HG02885 (cell line): ENCODE data around the gene STARD5.
A peak's percentile ranks its signal among the peaks of the same experiment; 100 is the strongest.

ENCODE experiments used
- ATAC-seq: cut with Tn5 transposase; IDR thresholded peaks from one replicate; pipeline ENCODE4 v1.9.1; 2021; ENCODE audit warnings: mild to moderate bottlenecking; ENCODE audit not compliant: unreplicated experiment, poor library complexity

The STARD5 gene

GRCh38 chr15:81279621-81280485 is 44.1 kb downstream of the STARD5 start:
- ATAC-seq, result no peak

- ATAC-seq, result no peak
Measured at GRCh38 chr15:81278306-81279029, 45.5 kb downstream of the STARD5 start.

DNA sequence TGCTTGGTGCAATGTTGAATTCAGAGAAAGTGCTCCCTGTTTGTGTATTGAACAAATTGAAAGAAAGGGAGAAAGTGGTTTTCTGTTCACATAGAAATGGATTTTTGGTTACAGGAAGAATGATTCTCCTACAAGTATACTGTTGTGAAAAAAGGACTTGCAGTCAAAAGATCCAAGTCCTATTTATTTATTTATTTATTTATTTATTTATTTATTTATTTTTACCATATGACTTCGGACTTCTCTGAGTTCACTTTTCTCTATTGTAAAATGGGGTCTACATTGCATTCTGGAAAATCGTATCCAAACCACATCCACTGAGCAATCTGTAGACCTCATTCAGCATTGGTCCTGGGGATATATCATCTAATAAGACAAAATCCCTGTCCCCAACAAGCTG is 46.1 kb downstream of the STARD5 start:
- no peak for ATAC-seq

GRCh38 chr15:81276967-81277366 is 47.0 kb downstream of the STARD5 start:
- ATAC-seq, result no peak

GRCh38 chr15:81275711-81276392 is 48.1 kb downstream of the STARD5 start:
- no peak for ATAC-seq

GRCh38 chr15:81274931-81275707 is 48.8 kb downstream of the STARD5 start:
- peak; percentile 86 for ATAC-seq

- no peak for ATAC-seq
Measured at GRCh38 chr15:81274255-81274654, 49.7 kb downstream of the STARD5 start.

- no peak for ATAC-seq
Measured at GRCh38 chr15:81273855-81274254, 50.1 kb downstream of the STARD5 start.

- no peak for ATAC-seq
Measured at GRCh38 chr15:81273200-81273599, 50.7 kb downstream of the STARD5 start.

DNA sequence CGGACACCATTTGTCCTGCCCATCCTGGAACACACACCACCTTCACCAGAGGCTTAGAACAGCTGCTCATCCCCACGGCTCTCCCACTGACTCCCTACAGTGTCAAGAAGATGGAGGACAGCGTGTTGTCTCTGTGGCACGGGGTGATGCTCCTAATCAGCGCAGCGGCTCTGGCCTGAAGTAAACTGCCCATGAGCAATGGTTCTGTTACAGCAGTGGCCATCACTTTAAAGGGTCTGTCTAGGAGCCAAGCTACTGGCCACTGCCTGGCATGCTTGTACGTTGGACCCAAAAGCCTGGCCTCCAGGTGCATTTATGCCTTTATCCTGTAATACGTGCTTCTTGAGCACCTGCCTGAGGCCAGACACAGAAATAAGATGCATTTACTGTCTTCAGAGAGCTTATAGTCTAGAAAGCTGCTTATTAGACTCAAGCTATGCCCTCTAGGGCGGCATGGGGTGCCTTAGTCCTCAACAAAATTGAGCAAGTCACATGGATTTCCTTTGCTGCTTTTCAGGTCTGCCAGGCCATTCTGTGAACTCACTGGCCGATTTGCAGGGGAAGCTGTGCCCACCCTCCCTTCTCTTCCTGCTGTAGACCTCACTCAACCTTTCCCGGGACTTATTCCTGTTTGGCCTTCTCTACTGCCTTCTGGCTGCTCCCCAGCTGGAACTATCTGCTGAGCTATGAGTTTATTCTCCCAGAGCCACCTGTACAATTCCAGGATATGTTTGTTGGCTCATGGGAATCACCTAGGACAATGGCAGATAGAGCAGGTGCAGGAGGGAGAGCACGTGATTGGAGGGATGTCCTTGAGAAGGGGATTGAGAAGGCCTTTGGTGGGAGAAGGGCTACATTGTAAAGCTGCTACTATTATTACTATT is 51.9 kb downstream of the STARD5 start:
- no peak for ATAC-seq

GRCh38 chr15:81270781-81271491 is 53.0 kb downstream of the STARD5 start:
- no peak for ATAC-seq

- no peak for ATAC-seq
Measured at GRCh38 chr15:81270188-81270587, 53.8 kb downstream of the STARD5 start.

DNA sequence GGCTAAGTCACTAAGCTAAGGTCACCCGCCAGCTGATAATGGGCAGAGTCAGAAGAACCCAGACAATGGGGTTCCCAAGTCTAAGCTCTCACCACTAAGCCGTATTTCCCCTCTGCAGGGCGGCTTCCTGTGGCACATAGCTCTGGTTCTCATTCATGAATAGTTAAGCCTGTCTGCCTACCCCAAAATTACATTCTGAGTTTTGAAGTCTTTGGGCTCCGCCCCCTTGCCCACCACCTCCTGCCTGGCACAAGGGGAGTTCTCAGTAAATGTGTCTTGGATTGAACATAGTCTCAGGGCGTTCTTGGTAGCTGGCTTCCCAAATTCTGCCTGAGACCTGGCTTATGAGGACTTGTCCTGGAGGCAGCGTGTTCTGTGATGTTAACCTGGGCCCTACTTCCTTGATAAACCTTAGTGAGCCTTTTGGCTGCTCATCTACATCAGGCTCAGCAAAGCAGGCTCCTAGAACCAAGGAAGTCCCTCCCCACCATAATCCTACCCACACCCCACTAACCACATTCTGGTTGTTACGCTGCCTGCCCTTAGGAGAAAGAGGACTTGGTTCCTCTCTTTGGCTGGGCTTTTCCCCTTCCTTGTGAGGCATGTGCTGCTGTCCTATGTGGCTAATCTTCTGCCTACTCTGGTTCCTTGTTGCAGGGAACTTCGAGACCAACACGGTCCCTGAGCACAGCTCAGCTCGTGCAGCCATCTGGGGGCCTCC is 54.9 kb downstream of the STARD5 start:
- no peak for ATAC-seq

DNA sequence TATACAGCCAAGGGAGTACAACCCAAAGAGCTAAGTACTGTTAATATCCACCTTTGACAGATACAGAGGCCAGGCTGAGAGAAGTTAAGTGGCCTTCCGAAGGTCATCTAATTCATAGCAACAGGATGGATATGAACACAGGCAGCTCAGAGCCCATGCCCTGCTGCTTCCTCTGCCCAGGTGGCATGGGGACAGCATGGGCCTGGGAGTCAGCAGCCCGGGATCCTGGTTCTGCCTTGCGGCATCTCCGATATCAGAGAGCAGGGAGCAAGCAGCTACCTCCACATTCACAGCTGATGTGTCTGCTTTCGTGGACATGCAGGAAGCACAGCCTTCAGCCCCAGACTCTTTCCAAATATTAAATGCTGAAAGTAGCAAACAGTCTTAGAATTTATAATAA is 55.6 kb downstream of the STARD5 start:
- no peak for ATAC-seq

DNA sequence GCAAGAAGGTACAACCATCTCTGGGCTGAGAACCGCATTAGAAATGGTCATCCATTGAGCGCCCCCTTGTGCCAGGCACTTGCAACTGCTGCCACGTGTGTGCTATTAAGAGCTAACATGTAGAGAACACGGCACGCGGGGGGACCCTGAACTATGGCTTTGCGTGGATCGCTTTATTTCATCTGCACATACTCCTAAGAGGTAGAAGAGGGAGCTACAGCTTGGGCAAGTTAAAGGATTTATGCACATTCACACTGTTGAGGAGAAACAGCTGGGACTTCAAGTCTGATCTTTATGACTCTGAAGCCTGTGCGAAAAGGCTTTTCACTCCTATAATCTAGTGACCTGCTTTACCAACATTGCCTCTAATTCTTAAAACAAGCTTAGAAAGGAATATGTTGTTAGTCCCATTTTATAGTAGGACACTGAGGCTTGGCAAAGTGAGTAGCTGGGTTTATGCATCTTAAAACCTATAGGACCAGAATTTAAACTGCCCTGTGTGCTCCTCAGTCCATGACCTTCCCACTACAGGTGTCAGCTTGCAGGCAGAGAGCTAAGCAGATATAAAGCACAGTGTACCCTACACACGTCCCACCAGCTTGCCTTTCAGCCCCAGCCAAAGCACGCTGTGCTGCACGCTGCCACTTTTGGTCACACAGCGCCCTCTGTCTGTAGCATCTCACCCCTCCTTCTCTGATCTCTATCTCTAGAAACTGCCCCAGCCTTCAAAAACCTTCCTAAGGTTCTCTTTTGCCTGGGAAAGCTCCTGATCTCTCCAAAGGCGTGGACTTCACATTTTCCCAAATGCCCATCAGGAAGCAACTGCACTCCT is 57.8 kb downstream of the STARD5 start:
- ATAC-seq, result peak; percentile 89

DNA sequence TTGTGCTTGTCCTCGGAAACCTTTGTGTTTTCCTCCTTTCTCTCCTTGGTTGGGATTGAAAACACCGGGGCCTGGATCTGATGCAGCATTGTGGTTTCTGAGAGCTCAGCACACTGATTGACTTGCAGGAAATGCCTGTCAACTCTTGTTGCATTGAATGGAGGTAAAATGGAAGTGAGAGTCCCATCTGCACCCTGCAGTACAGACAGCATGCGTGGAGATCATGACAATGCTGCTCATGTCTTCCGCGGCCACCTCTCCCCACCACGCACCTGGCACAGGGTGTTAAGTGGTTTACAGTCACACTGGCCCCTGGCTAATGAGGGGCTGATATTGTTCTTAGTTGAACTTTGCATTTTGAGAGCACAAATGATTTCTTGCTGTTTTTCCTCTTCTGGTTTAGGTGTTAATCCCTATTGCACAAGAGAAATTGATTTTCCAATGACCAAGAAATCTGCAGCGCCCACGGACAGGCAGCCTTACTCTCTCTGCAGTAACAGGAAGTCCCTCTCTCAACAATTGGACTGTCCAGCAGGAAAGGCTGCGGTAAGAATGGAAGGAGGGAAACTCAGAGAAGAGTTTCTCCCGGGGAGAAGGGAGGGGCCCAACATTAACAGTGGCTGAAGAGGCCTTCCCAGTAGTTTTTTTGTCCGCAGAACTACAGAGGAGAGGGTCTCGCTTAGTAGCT is 58.5 kb downstream of the STARD5 start:
- peak; percentile 9 for ATAC-seq
